HCT116 (cell line): Measurements from ENCODE around the gene CAMK1D. TPM values are rescaled to one million over a fixed set of nuclear protein-coding genes. Genes with fewer than 3 reads are reported as not detected.

ENCODE experiments used
- ATAC-seq: fragments of 200-7000 bp; cut with Tn5 transposase; 2 replicates; pipeline ENCODE4 v1.9.1; 2020; ENCODE audit warnings: mild to moderate bottlenecking, moderate library complexity
- BruUV-seq: library from RNA; stranded (reverse); fragments of 400-500 nt; replicated peaks from 2 replicates; lab custom pipeline; 2021; lab: Mats Ljungman, UMichigan
- CTCF ChIA-PET: fragments of 300-600 bp; sonication (Branson Sonifier 250); formaldehyde crosslinking; loops from one replicate; lab custom pipeline; 2021; ENCODE audit warnings: antibody characterized with exemption; lab: Charles Lee
- POLR2A ChIA-PET: fragments of 300-600, 350-600 bp; sonication (Branson Sonifier 250); formaldehyde crosslinking; loops from one replicate; lab custom pipeline; 2021; ENCODE audit warnings: antibody characterized with exemption; lab: Charles Lee
- RAD21 ChIA-PET, 2 experiments: fragments of 300-600 bp; sonication (Branson Sonifier 250); formaldehyde crosslinking; loops; one replicate each; lab custom pipeline; 2023; ENCODE audit warnings: low total read pairs in 2 of 2; ENCODE audit not compliant: uncharacterized antibody in 2 of 2, unreplicated experiment in 2 of 2, low non-redundant PET in 1 of 2; lab: Charles Lee
- DNase-seq: peaks from one replicate; pipeline ENCODE4 v3.0.0-alpha.2; 2010; ENCODE audit warnings: low read depth, low spot score
- H2AFZ ChIP-seq: fragments of 200-600 bp; shearing (Covaris generic), sonication (generic); 2 replicates; pipeline ENCODE4 v1.6.1; 2017; ENCODE audit warnings: low read depth, mixed run types, mixed read lengths, antibody characterized with exemption, low read length; ENCODE audit not compliant: poor library complexity, severe bottlenecking
- H3K27ac ChIP-seq: 2 replicates; pipeline ENCODE4 v1.5.1; 2012; ENCODE audit warnings: low read depth, low read length
- H3K27me3 ChIP-seq: fragments of 200-600 bp; sonication (generic); 2 replicates; pipeline ENCODE4 v1.6.1; 2016; ENCODE audit warnings: mixed run types, low read length, mixed read lengths; ENCODE audit not compliant: insufficient read depth
- H3K36me3 ChIP-seq, 2 experiments: fragments of 200-500 bp in 1 of 2; fragments of 200-600 bp in 1 of 2; sonication (Bioruptor generic) in 1 of 2; sonication (generic) in 1 of 2; 2 replicates each; pipeline versions ENCODE4 v1.5.1 to v1.6.1; 2014 to 2016; ENCODE audit warnings: low read length in 2 of 2, inconsistent platforms in 1 of 2, mixed read lengths in 1 of 2, mixed run types in 1 of 2; ENCODE audit not compliant: insufficient read depth in 2 of 2, control insufficient read depth in 1 of 2
- H3K4me1 ChIP-seq, 2 experiments: fragments of 200-600 bp in 1 of 2; sonication (generic) in 1 of 2; 2 replicates each; pipeline versions ENCODE4 v1.5.1 to v1.6.1; 2012 to 2017; ENCODE audit warnings: low read length in 2 of 2, inconsistent platforms in 1 of 2, mild to moderate bottlenecking in 1 of 2, mixed read lengths in 1 of 2, mixed run types in 1 of 2, moderate library complexity in 1 of 2; ENCODE audit not compliant: insufficient read depth in 2 of 2, control insufficient read depth in 1 of 2
- H3K4me2 ChIP-seq: fragments of 200-600 bp; sonication (generic); 2 replicates; pipeline ENCODE4 v1.6.1; 2017; ENCODE audit warnings: mixed run types, low read length, mixed read lengths
- H3K4me3 ChIP-seq, 2 experiments: fragments of 200-600 bp in 1 of 2; sonication (generic) in 1 of 2; replicated peaks in 1 of 2; 2 replicates each; pipeline ENCODE4 v1.5.1; 2011 to 2016; ENCODE audit warnings: low read length in 2 of 2, control low read depth in 1 of 2, low read depth in 1 of 2, mild to moderate bottlenecking in 1 of 2, mixed read lengths in 1 of 2, mixed run types in 1 of 2
- H3K79me2 ChIP-seq: fragments of 200-600 bp; sonication (generic); 2 replicates; pipeline ENCODE4 v1.6.1; 2017; ENCODE audit warnings: mild to moderate bottlenecking, mixed run types, low read length, moderate library complexity, mixed read lengths; ENCODE audit not compliant: insufficient read depth
- H3K9ac ChIP-seq: fragments of 200-600 bp; sonication (generic); 2 replicates; pipeline ENCODE4 v1.6.1; 2016; ENCODE audit warnings: low read length, mixed read lengths
- H3K9me2 ChIP-seq: fragments of 200-600 bp; sonication (generic), shearing (Covaris generic); 2 replicates; pipeline ENCODE4 v1.6.1; 2017; ENCODE audit warnings: mixed run types, mild to moderate bottlenecking, moderate library complexity; ENCODE audit not compliant: insufficient read depth
- H3K9me3 ChIP-seq, 2 experiments: fragments of 200-500 bp in 1 of 2; fragments of 200-600 bp in 1 of 2; sonication (Bioruptor generic) in 1 of 2; sonication (generic) in 1 of 2; 2 replicates each; pipeline ENCODE4 v1.6.1; 2014 to 2017; ENCODE audit warnings: low read length in 2 of 2, mixed read lengths in 2 of 2, inconsistent platforms in 1 of 2, low read depth in 1 of 2, mild to moderate bottlenecking in 1 of 2, mixed run types in 1 of 2, moderate library complexity in 1 of 2; ENCODE audit not compliant: control insufficient read depth in 1 of 2, insufficient read depth in 1 of 2
- H4K20me1 ChIP-seq: fragments of 200-600 bp; sonication (generic), shearing (Covaris generic); 2 replicates; pipeline ENCODE4 v1.6.1; 2017; ENCODE audit warnings: mixed run types, mild to moderate bottlenecking, moderate library complexity; ENCODE audit not compliant: insufficient read depth
- CEBPB ChIP-seq: IDR thresholded peaks from 2 replicates; pipeline ENCODE4 v1.6.1; 2012; ENCODE audit warnings: low read depth
- EGR1 ChIP-seq: IDR thresholded peaks from 2 replicates; pipeline ENCODE4 v1.6.1; 2012; ENCODE audit warnings: low read depth
- ELF1 ChIP-seq: IDR thresholded peaks from 2 replicates; pipeline ENCODE4 v1.6.1; 2012; ENCODE audit warnings: low read depth, borderline replicate concordance
- FOSL1 ChIP-seq: IDR thresholded peaks from 2 replicates; pipeline ENCODE4 v1.6.1; 2012; ENCODE audit warnings: low read depth
- POLR2A ChIP-seq: IDR thresholded peaks from 2 replicates; pipeline ENCODE4 v1.7.0; 2011; ENCODE audit warnings: borderline replicate concordance; ENCODE audit not compliant: insufficient read depth, insufficient read length; ENCODE audit errors: extremely low read depth
- RAD21 ChIP-seq: IDR thresholded peaks from 2 replicates; pipeline ENCODE4 v1.6.1; 2012; ENCODE audit warnings: low read depth, mild to moderate bottlenecking
- SIN3A ChIP-seq: IDR thresholded peaks from 2 replicates; pipeline ENCODE4 v1.6.1; 2012; ENCODE audit warnings: low read depth
- SP1 ChIP-seq: IDR thresholded peaks from 2 replicates; pipeline ENCODE4 v1.6.1; 2012; ENCODE audit warnings: low read depth
- YY1 ChIP-seq: IDR thresholded peaks from 2 replicates; pipeline ENCODE4 v1.6.1; 2011; ENCODE audit warnings: low read length, low read depth, moderate library complexity, mild to moderate bottlenecking; ENCODE audit not compliant: insufficient replicate concordance; ENCODE audit errors: extremely low read depth
- ZNF274 ChIP-seq: fragments of 200-500 bp; sonication (Bioruptor generic); IDR thresholded peaks from 2 replicates; pipeline ENCODE4 v1.6.1; 2014; ENCODE audit warnings: mild to moderate bottlenecking, low read depth, low read length, inconsistent platforms
- intact Hi-C: fragments of 100-400 bp; cut with micrococcal nuclease; formaldehyde crosslinking; loops from 2 replicates; pipeline ENCODE4 v1.10.0; 2022
- total RNA-seq: library from RNA; stranded (reverse); gene quantifications from one replicate; pipeline ENCODE4 v1.2.1, GENCODE V29; 2021; ENCODE audit not compliant: unreplicated experiment
- TF ChIP-seq, protein P1 (sequence below): IDR thresholded peaks from 2 replicates; pipeline ENCODE4 v1.6.1; 2012
- TF ChIP-seq, protein P2 (sequence below): IDR thresholded peaks from 2 replicates; pipeline ENCODE4 v1.6.1; 2012
- TF ChIP-seq, protein P3 (sequence below): IDR thresholded peaks from 2 replicates; pipeline ENCODE4 v1.6.1; 2012; ENCODE audit warnings: low read depth

The CAMK1D gene
- total RNA-seq, 1 experiment from 2014 or later, result 9.6 TPM

DNA sequence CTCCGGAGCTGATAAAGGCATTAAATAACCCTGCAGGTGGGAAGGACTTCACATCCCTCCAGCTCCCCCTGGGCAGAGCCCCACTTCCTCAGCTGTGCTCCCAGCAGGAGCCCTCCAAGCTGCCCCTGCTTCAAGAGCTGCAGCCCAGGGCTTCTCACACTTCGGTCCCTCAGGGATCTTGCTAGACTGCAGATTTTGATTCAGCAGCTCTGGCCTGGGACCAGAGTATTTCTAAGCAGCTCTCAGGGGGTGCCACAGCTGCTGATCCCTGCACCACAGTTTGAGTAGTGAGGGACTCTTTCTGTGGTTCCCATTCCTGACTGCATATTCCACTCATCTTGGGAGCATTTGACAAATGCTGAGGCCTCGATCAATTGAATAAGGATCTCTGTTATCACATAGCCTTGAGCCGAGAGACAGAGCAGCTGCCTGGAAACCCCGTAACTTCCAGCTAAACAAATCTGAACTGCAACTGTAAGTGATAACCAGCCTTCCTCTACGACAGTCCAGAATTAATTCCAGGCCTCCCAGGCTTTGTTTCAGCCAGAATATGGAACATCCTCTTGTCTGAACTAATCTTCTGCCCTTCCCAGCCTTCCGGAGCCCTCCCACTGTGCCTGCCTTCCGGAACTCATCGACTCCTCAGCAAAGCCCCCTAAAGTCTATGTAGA, 490.7 kb downstream of the CAMK1D start:
- no peak overlapping the region for H2AFZ ChIP-seq
- intact Hi-C loops, result no loop called here
- no peaks in the 10 kb centered on the region for H3K9me2 ChIP-seq
- H3K9ac ChIP-seq, result no peak overlapping the region
- H3K27ac ChIP-seq, result no peak overlapping the region
- ChIA-PET CTCF (interaction anchor here (1.2 to 2.0 kb wide), 2 partner anchors 8 to 58 kb away, joined by 3 to 9 read pairs; no protein-coding TSS in a partner anchor), POLR2A (no interaction called here), RAD21 (no interaction called here)
- no peaks in the 10 kb centered on the region for H3K27me3 ChIP-seq
- no TSS peak for BruUV-seq
- DNase-seq, result no peak
- no peak overlapping the region for H3K4me2 ChIP-seq
- peaks cover 3 to 16% of the 10 kb centered on the region in 2 experiments; a peak in 3 of 4 replicates for H3K4me1 ChIP-seq
- no peak overlapping the region for H3K4me3 ChIP-seq
- no peaks in the 10 kb centered on the region for H3K9me3 ChIP-seq
- H3K36me3 ChIP-seq, result no peaks in the 10 kb centered on the region
- no peaks in the 10 kb centered on the region for H3K79me2 ChIP-seq
- ATAC-seq, result no peak
- TF ChIP-seq CEBPB (no peak), RAD21 (no peak), EGR1 (no peak)
- TF ChIP-seq, protein P1, sequence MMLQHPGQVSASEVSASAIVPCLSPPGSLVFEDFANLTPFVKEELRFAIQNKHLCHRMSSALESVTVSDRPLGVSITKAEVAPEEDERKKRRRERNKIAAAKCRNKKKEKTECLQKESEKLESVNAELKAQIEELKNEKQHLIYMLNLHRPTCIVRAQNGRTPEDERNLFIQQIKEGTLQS, result no peak
- TF ChIP-seq, protein P2, sequence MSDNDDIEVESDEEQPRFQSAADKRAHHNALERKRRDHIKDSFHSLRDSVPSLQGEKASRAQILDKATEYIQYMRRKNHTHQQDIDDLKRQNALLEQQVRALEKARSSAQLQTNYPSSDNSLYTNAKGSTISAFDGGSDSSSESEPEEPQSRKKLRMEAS, result no peak
- H4K20me1 ChIP-seq, result no peaks in the 10 kb centered on the region

DNA sequence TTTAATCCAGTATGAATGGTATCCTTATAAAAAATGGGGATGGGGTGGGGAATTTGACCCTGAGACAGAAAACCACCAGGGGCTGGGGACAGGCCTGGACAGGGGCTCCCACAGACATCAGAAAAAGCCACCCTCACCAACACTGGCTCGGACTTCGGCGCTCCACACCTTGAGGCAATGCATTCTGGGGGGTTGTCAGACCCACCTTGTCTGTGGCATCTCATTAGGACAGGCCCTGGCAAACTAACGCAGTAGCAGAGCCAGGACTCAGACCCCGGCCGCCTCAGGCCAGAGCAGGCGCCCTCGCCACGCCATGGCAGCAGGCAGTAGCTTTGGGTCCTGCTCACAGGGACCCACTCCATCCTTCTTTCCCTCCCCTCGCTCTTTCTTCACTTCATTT, 492.1 kb downstream of the CAMK1D start:
- ChIA-PET POLR2A (no interaction called here), CTCF (interaction anchor here (1.5 kb wide), 1 partner anchor 15 kb away, joined by 3 read pairs; no protein-coding TSS in a partner anchor), RAD21 (no interaction called here)
- no TSS peak for BruUV-seq
- Histone ChIP-seq H3K36me3 (no peaks in the 10 kb centered on the region), H3K9ac (no peak overlapping the region), H3K79me2 (no peaks in the 10 kb centered on the region), H3K27ac (no peak overlapping the region), H4K20me1 (no peaks in the 10 kb centered on the region), H3K27me3 (no peaks in the 10 kb centered on the region), H3K4me2 (no peak overlapping the region), H3K4me3 (no peak overlapping the region), H3K9me3 (no peaks in the 10 kb centered on the region), H2AFZ (no peak overlapping the region), H3K4me1 (peaks cover 3 to 14% of the 10 kb centered on the region in 2 experiments; a peak in 3 of 4 replicates), H3K9me2 (no peaks in the 10 kb centered on the region)
- DNase-seq (no peak), ATAC-seq (no peak)
- intact Hi-C loops, result no loop called here
- TF ChIP-seq SIN3A (no peak), POLR2A (no peak), SP1 (no peak), FOSL1 (no peak), ELF1 (no peak), ZNF274 (no peak), YY1 (no peak), EGR1 (no peak)
- TF ChIP-seq, protein P3, sequence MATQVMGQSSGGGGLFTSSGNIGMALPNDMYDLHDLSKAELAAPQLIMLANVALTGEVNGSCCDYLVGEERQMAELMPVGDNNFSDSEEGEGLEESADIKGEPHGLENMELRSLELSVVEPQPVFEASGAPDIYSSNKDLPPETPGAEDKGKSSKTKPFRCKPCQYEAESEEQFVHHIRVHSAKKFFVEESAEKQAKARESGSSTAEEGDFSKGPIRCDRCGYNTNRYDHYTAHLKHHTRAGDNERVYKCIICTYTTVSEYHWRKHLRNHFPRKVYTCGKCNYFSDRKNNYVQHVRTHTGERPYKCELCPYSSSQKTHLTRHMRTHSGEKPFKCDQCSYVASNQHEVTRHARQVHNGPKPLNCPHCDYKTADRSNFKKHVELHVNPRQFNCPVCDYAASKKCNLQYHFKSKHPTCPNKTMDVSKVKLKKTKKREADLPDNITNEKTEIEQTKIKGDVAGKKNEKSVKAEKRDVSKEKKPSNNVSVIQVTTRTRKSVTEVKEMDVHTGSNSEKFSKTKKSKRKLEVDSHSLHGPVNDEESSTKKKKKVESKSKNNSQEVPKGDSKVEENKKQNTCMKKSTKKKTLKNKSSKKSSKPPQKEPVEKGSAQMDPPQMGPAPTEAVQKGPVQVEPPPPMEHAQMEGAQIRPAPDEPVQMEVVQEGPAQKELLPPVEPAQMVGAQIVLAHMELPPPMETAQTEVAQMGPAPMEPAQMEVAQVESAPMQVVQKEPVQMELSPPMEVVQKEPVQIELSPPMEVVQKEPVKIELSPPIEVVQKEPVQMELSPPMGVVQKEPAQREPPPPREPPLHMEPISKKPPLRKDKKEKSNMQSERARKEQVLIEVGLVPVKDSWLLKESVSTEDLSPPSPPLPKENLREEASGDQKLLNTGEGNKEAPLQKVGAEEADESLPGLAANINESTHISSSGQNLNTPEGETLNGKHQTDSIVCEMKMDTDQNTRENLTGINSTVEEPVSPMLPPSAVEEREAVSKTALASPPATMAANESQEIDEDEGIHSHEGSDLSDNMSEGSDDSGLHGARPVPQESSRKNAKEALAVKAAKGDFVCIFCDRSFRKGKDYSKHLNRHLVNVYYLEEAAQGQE, result no peak
- TF ChIP-seq, protein P1, result no peak
- TF ChIP-seq, protein P2, result no peak
